ENCODE measurements around the gene IRS2.
A peak's percentile ranks its signal among the peaks of the same experiment; 100 is the strongest.
"Not testable (repeated sequence)": the region's sequence is repeated elsewhere in the genome, so short reads cannot be mapped to it uniquely, and the experiment has no call there.

The IRS2 gene

GRCh38 chr13:109786457-109787134 lies at the start of gene IRS2:
Gene IRS2, minus strand, starts transcription at chr13:109786583. Its CDS starts 530 bp downstream, at chr13:109786053.
- peak; percentile 90 for DNase-seq (ENCODE audit: low spot score)

- DNase-seq (ENCODE audit: low spot score): no peak
Observed at GRCh38 chr13:109834973-109835720, 48.8 kb upstream of the IRS2 start.

- DNase-seq (ENCODE audit: low spot score): no peak
Observed at GRCh38 chr13:109833940-109834339, 47.6 kb upstream of the IRS2 start.

- DNase-seq (ENCODE audit: low spot score): no peak
Observed at GRCh38 chr13:109833071-109833470, 46.7 kb upstream of the IRS2 start.

- not testable (repeated sequence) for DNase-seq (ENCODE audit: low spot score)
Observed at GRCh38 chr13:109828591-109829316, 42.4 kb upstream of the IRS2 start.

- not testable (repeated sequence) for DNase-seq (ENCODE audit: low spot score)
Observed at GRCh38 chr13:109823201-109823600, 36.8 kb upstream of the IRS2 start.

- no peak for DNase-seq (ENCODE audit: low spot score)
Observed at GRCh38 chr13:109821103-109821502, 34.7 kb upstream of the IRS2 start.

GRCh38 chr13:109819874-109820273 lies 33.5 kb upstream of the IRS2 start:
- no peak for DNase-seq (ENCODE audit: low spot score)

- no peak for DNase-seq (ENCODE audit: low spot score)
Observed at GRCh38 chr13:109818886-109819285, 32.5 kb upstream of the IRS2 start.

- DNase-seq (ENCODE audit: low spot score): no peak
Observed at GRCh38 chr13:109817591-109818535, 31.5 kb upstream of the IRS2 start.

GRCh38 chr13:109816808-109817203 lies 30.4 kb upstream of the IRS2 start:
- no peak for DNase-seq (ENCODE audit: low spot score)

GRCh38 chr13:109816112-109816807 lies 29.9 kb upstream of the IRS2 start:
- DNase-seq (ENCODE audit: low spot score): no peak

GRCh38 chr13:109815651-109816050 lies 29.3 kb upstream of the IRS2 start:
- no peak for DNase-seq (ENCODE audit: low spot score)

GRCh38 chr13:109813663-109814062 lies 27.3 kb upstream of the IRS2 start:
- DNase-seq (ENCODE audit: low spot score): no peak

- DNase-seq (ENCODE audit: low spot score): no peak
Observed at GRCh38 chr13:109812382-109812781, 26.0 kb upstream of the IRS2 start.

- no peak for DNase-seq (ENCODE audit: low spot score)
Observed at GRCh38 chr13:109810761-109811510, 24.6 kb upstream of the IRS2 start.

GRCh38 chr13:109809216-109809932 lies 23.0 kb upstream of the IRS2 start:
- DNase-seq (ENCODE audit: low spot score): no peak

- no peak for DNase-seq (ENCODE audit: low spot score)
Observed at GRCh38 chr13:109807345-109807744, 21.0 kb upstream of the IRS2 start.

GRCh38 chr13:109804654-109805053 lies 18.3 kb upstream of the IRS2 start:
- DNase-seq (ENCODE audit: low spot score): no peak

- no peak for DNase-seq (ENCODE audit: low spot score)
Observed at GRCh38 chr13:109803825-109804224, 17.4 kb upstream of the IRS2 start.
